H1 (cell line): ENCODE measurements around the gene RNU5D-1. TPM values are rescaled to one million over a fixed set of nuclear protein-coding genes. Genes with fewer than 3 reads are reported as not detected.

Experiments
- ATF2 ChIP-seq: IDR thresholded peaks from 2 replicates; pipeline ENCODE4 v1.6.1; 2012; ENCODE audit warnings: low read length, inconsistent platforms
- CTCF ChIP-seq, 3 experiments: IDR thresholded peaks; 1 replicate in 2 of 3; 2 replicates in 1 of 3; pipeline versions ENCODE4 v1.5.1 to v1.6.1; 2011; ENCODE audit warnings: low read length in 3 of 3, mild to moderate bottlenecking in 3 of 3, inconsistent platforms in 2 of 3, low read depth in 1 of 3, moderate library complexity in 1 of 3; ENCODE audit not compliant: insufficient read depth in 1 of 3; ENCODE audit errors: control extremely low read depth in 1 of 3
- KDM5A ChIP-seq: fragments of 200-600 bp; IDR thresholded peaks from 2 replicates; pipeline ENCODE4 v1.7.1; 2012; ENCODE audit warnings: mild to moderate bottlenecking, low read length, inconsistent platforms, mixed read lengths
- polyA plus RNA-seq, 7 experiments: library from polyadenylated mRNA; depleted of rRNA in 3 of 7; stranded (reverse) in 5 of 7; unstranded in 2 of 7; fragments of >200 nt in 5 of 7; fragments of 200-250 nt in 2 of 7; gene quantifications; 1 replicate in 5 of 7; 2 replicates in 1 of 7; 4 replicates in 1 of 7; pipeline versions ENCODE4 v1.2.1 to v1.2.3, GENCODE V29; 2011 to 2013; ENCODE audit warnings: missing spikeins in 2 of 7, mixed read lengths in 2 of 7
- total RNA-seq: library from RNA; stranded (reverse); fragmentation: NEBNext Ultra II Directional; extraction: Animal tissue kit (Norgen Biotek cat#: 25700); gene quantifications from 2 replicates; pipeline ENCODE4 v1.2.1, GENCODE V29; 2021

RNU5D-1 gene
- total and polyA plus RNA-seq, 2 of the 8 experiments (the other 6 are each of a cell fraction or from before 2014, with no cell fraction given) = under 0.01 TPM; not detected in 1

DNA sequence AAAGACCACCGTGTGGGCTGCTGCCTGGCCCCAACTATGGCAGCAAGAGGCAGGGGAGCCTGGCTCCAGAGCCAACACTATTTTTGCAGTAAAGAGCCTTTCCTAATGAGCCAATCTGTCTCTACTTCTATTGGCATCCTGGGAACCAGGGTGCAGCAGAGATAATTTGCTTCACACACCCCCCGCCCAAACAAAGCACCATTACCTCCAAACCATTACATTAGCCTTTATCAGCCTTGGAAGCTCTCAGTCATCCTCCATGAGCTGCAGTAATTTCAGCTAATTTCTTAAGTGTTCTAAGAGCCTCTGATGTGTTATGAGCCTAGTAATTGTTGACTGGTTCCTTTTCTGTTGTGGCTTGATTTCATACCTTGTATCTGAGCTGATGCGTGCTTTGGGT is 34.9 kb downstream of the RNU5D-1 start (continued):
- TF ChIP-seq ATF2 (no peak), KDM5A (no peak), CTCF (IDR thresholded peaks at IDR 0.05; ENCODE audit: control extremely low read depth in 1 of 3, insufficient read depth in 1 of 3, low read depth in 1 of 3, low read length in 3 of 3) (no peak)
